ENCODE results near the gene ZC3H12D. TPM values are rescaled to one million over a fixed set of nuclear protein-coding genes. Genes with fewer than 3 reads are reported as not detected.

Gene ZC3H12D
- total RNA-seq, 1 experiment from 2014 or later, result not detected

DNA sequence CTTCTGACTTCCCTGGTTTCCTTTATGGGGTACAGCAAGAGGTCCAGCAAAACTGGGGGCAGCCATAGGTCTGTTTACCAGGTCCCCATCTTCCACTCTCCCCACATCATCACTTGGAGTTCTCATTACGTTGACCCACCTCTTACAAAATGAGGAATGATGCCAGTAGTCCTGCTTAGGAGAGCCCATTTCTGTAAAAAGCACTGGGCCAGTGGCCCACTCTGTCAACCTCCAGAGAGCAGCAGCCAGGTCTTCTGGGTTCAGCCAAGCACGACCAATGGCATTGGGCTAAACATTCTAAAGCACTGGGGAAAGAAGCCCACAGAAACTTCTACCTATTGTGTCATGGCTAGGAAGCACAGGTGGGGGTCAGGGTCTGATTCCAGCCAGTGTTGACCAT, 13.9 kb downstream of the ZC3H12D start:
- no peak overlapping the region for H3K27ac Mint-ChIP-seq (ENCODE audit: low read depth, unreplicated experiment)
- TF ChIP-seq, protein P1, sequence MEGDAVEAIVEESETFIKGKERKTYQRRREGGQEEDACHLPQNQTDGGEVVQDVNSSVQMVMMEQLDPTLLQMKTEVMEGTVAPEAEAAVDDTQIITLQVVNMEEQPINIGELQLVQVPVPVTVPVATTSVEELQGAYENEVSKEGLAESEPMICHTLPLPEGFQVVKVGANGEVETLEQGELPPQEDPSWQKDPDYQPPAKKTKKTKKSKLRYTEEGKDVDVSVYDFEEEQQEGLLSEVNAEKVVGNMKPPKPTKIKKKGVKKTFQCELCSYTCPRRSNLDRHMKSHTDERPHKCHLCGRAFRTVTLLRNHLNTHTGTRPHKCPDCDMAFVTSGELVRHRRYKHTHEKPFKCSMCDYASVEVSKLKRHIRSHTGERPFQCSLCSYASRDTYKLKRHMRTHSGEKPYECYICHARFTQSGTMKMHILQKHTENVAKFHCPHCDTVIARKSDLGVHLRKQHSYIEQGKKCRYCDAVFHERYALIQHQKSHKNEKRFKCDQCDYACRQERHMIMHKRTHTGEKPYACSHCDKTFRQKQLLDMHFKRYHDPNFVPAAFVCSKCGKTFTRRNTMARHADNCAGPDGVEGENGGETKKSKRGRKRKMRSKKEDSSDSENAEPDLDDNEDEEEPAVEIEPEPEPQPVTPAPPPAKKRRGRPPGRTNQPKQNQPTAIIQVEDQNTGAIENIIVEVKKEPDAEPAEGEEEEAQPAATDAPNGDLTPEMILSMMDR (IDR thresholded peaks at IDR 0.05; ENCODE audit: unreplicated experiment), result no peak
- intact Hi-C loops (cut with micrococcal nuclease), result no loop called here

DNA sequence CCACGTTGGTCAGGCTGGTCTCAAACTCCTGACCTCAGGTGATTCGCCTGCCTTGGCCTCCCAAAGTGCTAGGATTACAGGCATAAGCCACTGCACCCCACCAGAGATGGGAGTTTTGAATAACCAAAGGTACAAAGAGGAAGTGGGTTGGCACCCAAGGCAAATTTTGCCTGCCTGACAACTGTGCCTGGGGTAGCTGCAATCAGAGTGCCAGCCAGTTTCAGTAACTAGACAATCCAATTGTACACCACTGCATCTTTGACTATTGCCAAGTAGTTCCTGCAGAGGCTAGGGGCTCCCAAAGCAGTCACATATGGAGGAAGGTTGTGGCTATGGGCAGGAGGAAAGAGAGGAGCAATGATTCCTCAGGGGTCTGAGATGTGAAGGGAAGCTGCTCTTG, 16.6 kb downstream of the ZC3H12D start:
- ChIA-PET CTCF (no interaction called here), POLR2A (no interaction called here)
- Mint-ChIP-seq H3K4me1 (ENCODE audit: insufficient read depth, unreplicated experiment) (no peaks in the 10 kb centered on the region), H3K9me3 (ENCODE audit: unreplicated experiment) (no peaks in the 10 kb centered on the region), H3K27me3 (ENCODE audit: insufficient read depth, unreplicated experiment) (no peaks in the 10 kb centered on the region), H3K27ac (ENCODE audit: low read depth, unreplicated experiment) (no peak overlapping the region), H3K36me3 (ENCODE audit: insufficient read depth, unreplicated experiment) (peaks cover 6% of the 10 kb centered on the region), H3K4me3 (ENCODE audit: unreplicated experiment) (no peak overlapping the region)
- DNase-seq (ENCODE audit: unreplicated experiment), result no peak
- no TSS peak for BruUV-seq (replicated peaks)
- intact Hi-C loops (cut with micrococcal nuclease), result no loop called here
- TF ChIP-seq, protein P1 (IDR thresholded peaks at IDR 0.05; ENCODE audit: unreplicated experiment), result no peak

More for the DNA sequence above, 13.9 kb downstream of the ZC3H12D start:
- Mint-ChIP-seq H3K4me1 (ENCODE audit: insufficient read depth, unreplicated experiment) (no peaks in the 10 kb centered on the region), H3K4me3 (ENCODE audit: unreplicated experiment) (no peak overlapping the region), H3K36me3 (ENCODE audit: insufficient read depth, unreplicated experiment) (no peaks in the 10 kb centered on the region), H3K27me3 (ENCODE audit: insufficient read depth, unreplicated experiment) (no peaks in the 10 kb centered on the region), H3K9me3 (ENCODE audit: unreplicated experiment) (no peaks in the 10 kb centered on the region)
- no TSS peak for BruUV-seq (replicated peaks)
- ChIA-PET POLR2A (no interaction called here), CTCF (no interaction called here)
- no peak for DNase-seq (ENCODE audit: unreplicated experiment)

DNA sequence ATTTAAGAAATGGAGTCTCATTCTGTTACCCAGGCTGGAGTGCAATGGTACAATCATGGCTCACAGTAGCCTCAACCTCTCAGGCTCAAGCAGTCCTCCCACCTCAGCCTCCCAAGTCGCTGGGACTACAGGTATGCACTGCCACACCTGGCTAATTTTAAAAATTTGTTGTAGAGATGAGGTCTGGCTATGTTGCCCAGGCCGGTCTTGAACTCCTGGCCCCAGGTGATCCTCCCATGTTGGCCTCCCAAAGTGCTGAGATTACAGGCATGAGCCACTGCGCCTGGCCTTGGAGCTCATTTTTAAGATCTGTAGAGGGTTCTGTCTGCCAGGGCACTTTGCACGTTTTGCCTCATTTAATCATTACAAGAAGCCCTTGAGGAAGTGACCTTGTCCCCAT, 17.5 kb downstream of the ZC3H12D start:
- TF ChIP-seq, protein P1 (IDR thresholded peaks at IDR 0.05; ENCODE audit: unreplicated experiment), result no peak
- BruUV-seq (replicated peaks), result no TSS peak
- Mint-ChIP-seq H3K36me3 (ENCODE audit: insufficient read depth, unreplicated experiment) (peaks cover 6% of the 10 kb centered on the region), H3K4me3 (ENCODE audit: unreplicated experiment) (no peak overlapping the region), H3K9me3 (ENCODE audit: unreplicated experiment) (no peaks in the 10 kb centered on the region), H3K27me3 (ENCODE audit: insufficient read depth, unreplicated experiment) (no peaks in the 10 kb centered on the region), H3K4me1 (ENCODE audit: insufficient read depth, unreplicated experiment) (no peaks in the 10 kb centered on the region), H3K27ac (ENCODE audit: low read depth, unreplicated experiment) (no peak overlapping the region)
- DNase-seq (ENCODE audit: unreplicated experiment), result no peak
- intact Hi-C loops (cut with micrococcal nuclease), result no loop called here
- POLR2A ChIA-PET, result no interaction called here
- CTCF ChIA-PET, result no interaction called here

DNA sequence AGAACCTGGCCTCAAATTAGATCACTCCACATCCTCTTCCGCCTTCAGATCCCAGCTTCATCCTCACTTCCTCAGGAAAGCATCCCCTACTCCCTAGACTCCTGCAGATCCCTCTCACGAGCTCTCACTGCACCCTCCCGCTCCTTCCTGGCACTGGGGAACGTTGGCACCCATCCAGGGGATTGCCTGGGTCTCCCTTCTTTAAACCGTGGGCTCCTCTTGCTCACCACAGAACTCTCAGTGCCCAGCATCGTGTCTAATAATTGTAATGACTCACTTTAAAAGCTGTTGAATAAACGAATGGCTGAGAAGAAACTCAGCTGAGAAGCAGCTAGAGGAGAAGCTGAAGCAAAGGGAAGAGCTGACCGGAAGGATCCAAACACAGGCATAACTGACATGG, 20.4 kb downstream of the ZC3H12D start:
- ChIA-PET CTCF (interaction anchor here (0.7 to 0.8 kb wide), 2 partner anchors 33 to 382 kb away, joined by 3 to 4 read pairs; no protein-coding TSS in a partner anchor), POLR2A (interaction anchor here (1.0 to 1.5 kb wide), 2 partner anchors 10 to 460 kb away, joined by 3 to 4 read pairs; no protein-coding TSS in a partner anchor)
- TF ChIP-seq, protein P1 (IDR thresholded peaks at IDR 0.05; ENCODE audit: unreplicated experiment), result no peak
- BruUV-seq (replicated peaks), result no TSS peak
- intact Hi-C loops (cut with micrococcal nuclease), result no loop called here
- H3K36me3 Mint-ChIP-seq (ENCODE audit: insufficient read depth, unreplicated experiment), result peaks cover 6% of the 10 kb centered on the region
- no peak overlapping the region for H3K4me3 Mint-ChIP-seq (ENCODE audit: unreplicated experiment)
- no peaks in the 10 kb centered on the region for H3K9me3 Mint-ChIP-seq (ENCODE audit: unreplicated experiment)
- H3K27ac Mint-ChIP-seq (ENCODE audit: low read depth, unreplicated experiment), result no peak overlapping the region
- DNase-seq (ENCODE audit: unreplicated experiment), result peak; percentile 23
- no peaks in the 10 kb centered on the region for H3K4me1 Mint-ChIP-seq (ENCODE audit: insufficient read depth, unreplicated experiment)
- no peaks in the 10 kb centered on the region for H3K27me3 Mint-ChIP-seq (ENCODE audit: insufficient read depth, unreplicated experiment)
